ENCODE data around the gene DTX1.

- TF ChIP-seq, protein P1, sequence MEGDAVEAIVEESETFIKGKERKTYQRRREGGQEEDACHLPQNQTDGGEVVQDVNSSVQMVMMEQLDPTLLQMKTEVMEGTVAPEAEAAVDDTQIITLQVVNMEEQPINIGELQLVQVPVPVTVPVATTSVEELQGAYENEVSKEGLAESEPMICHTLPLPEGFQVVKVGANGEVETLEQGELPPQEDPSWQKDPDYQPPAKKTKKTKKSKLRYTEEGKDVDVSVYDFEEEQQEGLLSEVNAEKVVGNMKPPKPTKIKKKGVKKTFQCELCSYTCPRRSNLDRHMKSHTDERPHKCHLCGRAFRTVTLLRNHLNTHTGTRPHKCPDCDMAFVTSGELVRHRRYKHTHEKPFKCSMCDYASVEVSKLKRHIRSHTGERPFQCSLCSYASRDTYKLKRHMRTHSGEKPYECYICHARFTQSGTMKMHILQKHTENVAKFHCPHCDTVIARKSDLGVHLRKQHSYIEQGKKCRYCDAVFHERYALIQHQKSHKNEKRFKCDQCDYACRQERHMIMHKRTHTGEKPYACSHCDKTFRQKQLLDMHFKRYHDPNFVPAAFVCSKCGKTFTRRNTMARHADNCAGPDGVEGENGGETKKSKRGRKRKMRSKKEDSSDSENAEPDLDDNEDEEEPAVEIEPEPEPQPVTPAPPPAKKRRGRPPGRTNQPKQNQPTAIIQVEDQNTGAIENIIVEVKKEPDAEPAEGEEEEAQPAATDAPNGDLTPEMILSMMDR (IDR thresholded peaks at IDR 0.05; ENCODE audit: low read depth, low read length, missing input control) = no peak
- TF ChIP-seq, protein P2, sequence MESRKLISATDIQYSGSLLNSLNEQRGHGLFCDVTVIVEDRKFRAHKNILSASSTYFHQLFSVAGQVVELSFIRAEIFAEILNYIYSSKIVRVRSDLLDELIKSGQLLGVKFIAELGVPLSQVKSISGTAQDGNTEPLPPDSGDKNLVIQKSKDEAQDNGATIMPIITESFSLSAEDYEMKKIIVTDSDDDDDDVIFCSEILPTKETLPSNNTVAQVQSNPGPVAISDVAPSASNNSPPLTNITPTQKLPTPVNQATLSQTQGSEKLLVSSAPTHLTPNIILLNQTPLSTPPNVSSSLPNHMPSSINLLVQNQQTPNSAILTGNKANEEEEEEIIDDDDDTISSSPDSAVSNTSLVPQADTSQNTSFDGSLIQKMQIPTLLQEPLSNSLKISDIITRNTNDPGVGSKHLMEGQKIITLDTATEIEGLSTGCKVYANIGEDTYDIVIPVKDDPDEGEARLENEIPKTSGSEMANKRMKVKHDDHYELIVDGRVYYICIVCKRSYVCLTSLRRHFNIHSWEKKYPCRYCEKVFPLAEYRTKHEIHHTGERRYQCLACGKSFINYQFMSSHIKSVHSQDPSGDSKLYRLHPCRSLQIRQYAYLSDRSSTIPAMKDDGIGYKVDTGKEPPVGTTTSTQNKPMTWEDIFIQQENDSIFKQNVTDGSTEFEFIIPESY (IDR thresholded peaks at IDR 0.05) = no peak
- no peak for TF ChIP-seq JUND (IDR thresholded peaks at IDR 0.05)
These were observed 87.4 kb downstream of the DTX1 start for GRCh38 chr12:113143959-113144358.

All from liver (tissue), 3 donors.